Superior temporal gyrus (tissue), 1 donor: ENCODE results near the gene MEGF10.

ENCODE experiments used
- DNase-seq: peaks from one replicate; pipeline ENCODE4 v3.0.0-alpha.2; 2016; ENCODE audit errors: extremely low spot score

The MEGF10 gene

DNA sequence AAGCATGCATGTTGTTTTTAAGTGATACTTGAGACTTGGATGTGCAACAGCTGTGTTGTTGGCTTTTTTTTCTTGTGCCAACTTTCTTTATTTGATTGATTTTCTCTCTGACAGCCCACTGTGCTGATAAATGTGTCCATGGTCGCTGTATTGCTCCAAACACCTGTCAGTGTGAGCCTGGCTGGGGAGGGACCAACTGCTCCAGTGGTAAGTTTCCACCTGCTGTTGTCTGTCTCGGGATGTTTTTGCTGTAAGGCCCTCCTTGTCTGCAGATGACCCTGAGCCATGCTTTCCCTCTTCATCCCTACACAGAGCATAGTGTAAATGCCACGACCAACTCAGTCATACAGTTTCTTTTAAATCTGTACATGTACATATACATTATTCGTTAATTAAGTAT is 79.2 kb downstream of the MEGF10 start:
- no peak for DNase-seq

GRCh38 chr5:127370631-127371030 is 80.0 kb downstream of the MEGF10 start:
- no peak for DNase-seq

GRCh38 chr5:127373858-127374491 is 83.4 kb downstream of the MEGF10 start:
- no peak for DNase-seq

DNA sequence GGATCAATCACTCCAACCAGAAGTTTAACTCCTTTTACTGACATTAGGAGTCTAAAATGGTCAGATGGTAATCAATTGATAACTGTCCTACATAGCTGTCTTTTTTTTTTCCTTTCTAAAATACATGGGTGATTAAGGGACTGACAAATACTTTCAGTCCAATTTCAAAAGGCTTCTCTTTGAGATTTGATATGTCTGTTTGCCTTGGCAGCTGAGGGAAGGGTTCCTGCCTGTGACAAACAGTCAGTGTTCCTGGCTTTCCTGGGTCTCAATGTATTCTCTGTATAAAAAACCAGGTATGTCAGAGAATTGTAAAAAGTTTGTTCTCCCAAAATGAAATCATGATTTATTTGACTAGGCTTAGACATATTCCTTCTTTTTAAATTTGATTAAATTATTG is 84.5 kb downstream of the MEGF10 start:
- no peak for DNase-seq

DNA sequence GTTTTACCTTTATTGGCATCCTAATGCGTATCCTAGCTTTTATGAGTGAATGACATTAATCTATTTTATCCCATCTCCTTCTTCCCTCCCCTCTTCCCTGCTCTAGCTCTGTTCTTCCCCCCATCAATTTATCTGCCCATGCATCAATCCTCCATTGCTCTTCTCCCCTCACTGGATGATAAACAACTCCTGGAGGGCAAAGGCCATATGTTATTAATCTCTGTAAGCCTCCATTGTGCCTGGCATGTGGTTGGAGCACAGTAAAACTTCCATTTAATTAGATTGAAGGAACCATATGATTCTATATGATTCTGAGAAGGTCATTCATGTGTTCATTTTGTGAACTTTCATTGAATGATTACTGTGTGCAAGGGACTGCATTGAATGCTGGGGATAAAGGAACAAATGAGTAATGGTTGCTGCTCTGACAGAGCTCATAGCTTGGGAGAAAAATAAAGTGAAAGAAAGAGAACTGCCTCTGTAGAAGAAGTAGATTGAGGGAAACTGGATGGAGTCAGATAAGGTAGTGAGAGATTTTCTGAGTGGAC is 85.0 kb downstream of the MEGF10 start:
- DNase-seq: no peak

- no peak for DNase-seq
Observed at GRCh38 chr5:127377651-127378050, 87.1 kb downstream of the MEGF10 start.

- no peak for DNase-seq
Observed at GRCh38 chr5:127385936-127386335, 95.3 kb downstream of the MEGF10 start.

DNA sequence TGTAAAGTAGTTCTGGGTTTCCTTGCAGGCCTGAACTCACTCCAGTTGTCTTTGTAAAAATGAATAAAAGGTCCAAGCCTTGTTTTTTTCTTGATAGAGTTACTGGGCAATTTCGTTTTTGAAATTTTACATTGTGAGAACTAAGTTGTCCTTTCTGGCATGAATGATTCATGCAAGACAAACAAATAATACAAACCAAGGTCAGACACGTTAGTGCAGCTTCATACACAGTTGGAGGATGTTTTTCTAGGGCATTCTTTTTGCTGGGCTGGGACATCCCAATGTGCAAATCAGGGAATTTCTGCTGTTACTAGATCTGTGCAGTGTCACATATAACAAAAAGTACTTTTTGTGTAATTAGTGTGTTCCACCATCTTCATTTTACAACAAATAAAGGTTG is 96.0 kb downstream of the MEGF10 start:
- DNase-seq: no peak

GRCh38 chr5:127389601-127390000 is 99.0 kb downstream of the MEGF10 start:
- no peak for DNase-seq

- DNase-seq: no peak
Observed at GRCh38 chr5:127392762-127393161, 102.2 kb downstream of the MEGF10 start.

DNA sequence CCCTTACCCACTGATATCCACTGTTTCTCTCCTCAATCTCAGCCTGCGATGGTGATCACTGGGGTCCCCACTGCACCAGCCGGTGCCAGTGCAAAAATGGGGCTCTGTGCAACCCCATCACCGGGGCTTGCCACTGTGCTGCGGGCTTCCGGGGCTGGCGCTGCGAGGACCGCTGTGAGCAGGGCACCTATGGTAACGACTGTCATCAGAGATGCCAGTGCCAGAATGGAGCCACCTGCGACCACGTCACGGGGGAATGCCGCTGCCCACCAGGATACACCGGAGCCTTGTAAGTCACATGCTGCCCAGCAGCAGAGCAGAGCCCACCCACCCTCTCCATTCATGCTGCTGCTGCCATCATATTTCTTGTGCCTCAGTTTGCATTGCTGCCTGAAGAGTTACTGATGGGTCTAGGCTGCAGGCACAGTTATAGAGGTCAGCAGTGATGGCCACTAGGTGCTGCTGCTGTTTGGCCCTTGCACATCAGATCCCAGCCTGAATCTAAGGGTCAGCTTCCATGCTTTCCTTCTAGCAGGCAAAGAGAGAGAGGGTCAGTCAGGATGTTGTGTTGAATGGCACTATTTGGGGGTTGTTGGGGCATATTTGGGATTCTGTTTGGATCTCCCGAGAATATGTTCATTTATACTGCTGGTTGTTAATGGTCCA is 106.0 kb downstream of the MEGF10 start:
- DNase-seq: no peak

GRCh38 chr5:127398508-127398907 is 107.9 kb downstream of the MEGF10 start:
- peak; percentile 60 for DNase-seq

DNA sequence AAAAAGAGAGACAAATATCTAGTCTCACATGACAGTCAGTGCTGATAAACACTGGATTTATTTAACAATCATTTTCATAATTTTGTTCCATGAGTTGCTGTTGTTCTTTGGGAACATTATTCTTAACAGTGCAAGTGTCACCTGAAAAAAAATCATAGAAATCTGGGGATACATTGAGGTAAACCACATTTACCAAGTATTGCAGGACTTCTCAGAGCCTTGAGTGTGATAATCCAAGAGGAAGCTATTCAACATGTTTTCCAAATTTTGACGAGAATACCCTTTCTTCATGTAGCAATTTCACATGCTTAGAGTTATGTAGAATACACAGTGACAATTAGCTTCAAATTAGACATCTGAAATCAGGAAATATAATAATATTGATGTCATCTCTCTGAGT is 108.5 kb downstream of the MEGF10 start:
- no peak for DNase-seq

DNA sequence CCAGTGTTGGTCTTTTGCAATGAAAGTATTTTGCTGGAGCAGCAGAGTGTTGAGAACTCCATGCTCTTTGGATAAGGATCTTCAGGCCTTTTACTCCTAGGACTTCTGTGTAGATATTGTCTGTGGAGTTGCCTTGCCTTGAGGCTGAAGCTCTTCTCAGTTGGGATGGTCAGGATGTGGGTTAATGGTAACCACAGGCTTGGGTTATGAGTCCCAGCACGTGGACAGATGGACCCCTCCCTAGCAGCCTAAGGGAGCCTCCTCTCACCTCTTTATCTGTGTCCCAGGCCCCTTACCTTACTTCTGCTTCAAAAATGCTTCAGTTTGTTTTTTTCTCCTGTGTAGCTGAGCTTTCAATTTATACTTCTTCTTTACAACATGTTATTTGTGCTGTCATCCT is 109.9 kb downstream of the MEGF10 start:
- no peak for DNase-seq

DNA sequence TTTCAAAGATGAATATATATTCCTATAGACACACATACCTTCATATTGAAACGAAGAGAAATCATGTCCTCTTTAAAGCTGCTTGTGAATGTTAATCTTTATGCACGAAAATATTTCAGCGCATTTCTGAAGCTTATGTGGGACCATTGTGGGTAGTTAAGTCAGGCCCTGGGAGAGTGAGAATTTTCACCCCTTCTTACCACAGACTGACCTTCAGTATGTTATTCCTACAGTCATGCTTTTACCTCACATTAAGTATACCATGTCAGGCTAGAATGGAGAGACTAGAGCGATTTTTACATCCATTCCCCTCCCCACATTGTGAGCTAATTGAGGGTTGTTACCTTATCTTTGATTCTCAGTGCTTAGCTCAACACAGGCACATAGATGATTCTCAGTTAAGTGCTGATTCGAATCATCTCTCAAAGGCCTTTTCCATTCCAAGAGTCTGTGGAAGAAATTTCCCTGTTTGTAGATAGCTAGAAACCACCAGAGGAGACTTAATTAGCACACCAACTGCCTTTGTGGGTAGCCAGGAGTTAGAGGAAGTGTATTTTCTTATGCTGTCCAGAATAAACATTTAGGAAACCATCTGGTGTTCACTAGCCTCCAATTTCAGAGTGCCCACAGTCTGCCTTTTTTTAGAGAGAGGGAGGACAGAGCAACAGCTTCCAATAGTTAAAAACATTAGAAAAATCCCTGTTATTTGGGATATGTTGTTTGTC is 110.5 kb downstream of the MEGF10 start:
- DNase-seq: no peak

GRCh38 chr5:127402361-127402760 is 111.8 kb downstream of the MEGF10 start:
- no peak for DNase-seq

DNA sequence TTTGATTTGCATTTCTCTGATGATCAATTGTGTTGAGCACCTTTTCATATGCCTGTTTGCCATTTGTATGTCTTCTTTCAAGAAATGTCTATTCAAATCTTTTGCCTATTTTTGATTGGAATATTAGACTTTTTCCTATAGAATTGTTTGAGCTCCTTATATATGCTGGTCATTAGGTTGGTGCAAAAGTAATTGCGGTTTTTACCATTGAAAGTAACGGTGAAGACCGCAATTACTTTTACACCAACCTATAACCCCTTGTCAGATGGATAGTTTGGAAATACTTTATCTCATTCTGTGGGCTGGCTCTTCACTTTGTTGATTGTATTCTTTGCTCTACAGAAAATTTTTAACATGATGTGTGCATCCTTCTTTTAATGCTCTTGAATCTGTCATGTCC is 113.6 kb downstream of the MEGF10 start:
- DNase-seq: no peak

DNA sequence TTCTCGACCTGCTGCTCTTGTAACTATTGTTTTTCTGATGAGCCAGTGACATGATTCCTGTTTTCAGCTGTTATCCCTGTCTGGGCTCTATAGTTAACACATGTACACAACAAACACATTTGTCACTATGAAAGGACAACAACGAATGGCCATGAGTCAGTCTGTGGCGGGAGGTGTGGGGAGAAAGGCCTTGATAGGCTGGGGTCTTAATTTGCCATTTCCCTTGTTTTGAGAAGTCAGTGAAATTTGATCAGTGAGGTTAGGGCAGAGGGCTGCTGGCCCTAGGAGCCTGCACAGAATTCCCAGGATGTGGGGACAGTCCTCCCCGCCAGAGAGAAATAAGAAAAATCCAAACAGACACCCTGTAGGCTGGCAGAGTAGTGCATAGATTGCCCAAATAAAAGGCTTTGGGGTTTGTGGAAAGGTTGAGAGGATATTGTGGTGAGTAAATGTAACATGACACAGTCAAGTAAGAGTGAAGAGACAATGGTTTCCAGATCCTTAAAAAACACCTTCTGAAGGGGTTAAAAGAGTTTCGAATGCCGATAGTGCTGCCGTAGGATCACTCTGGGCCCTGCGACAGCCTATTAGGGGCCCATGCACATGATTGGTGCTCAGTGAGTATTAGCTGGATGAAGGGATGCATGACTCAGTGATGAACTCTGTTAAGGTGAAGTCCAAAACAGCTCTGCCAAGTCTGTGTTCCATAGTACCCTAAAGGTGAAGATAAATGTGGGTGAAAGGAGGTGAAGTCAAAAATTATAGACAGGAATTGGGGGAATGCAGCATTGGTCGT is 115.9 kb downstream of the MEGF10 start:
- no peak for DNase-seq

- peak; percentile 62 for DNase-seq
Observed at GRCh38 chr5:127409246-127409917, 118.8 kb downstream of the MEGF10 start.

DNA sequence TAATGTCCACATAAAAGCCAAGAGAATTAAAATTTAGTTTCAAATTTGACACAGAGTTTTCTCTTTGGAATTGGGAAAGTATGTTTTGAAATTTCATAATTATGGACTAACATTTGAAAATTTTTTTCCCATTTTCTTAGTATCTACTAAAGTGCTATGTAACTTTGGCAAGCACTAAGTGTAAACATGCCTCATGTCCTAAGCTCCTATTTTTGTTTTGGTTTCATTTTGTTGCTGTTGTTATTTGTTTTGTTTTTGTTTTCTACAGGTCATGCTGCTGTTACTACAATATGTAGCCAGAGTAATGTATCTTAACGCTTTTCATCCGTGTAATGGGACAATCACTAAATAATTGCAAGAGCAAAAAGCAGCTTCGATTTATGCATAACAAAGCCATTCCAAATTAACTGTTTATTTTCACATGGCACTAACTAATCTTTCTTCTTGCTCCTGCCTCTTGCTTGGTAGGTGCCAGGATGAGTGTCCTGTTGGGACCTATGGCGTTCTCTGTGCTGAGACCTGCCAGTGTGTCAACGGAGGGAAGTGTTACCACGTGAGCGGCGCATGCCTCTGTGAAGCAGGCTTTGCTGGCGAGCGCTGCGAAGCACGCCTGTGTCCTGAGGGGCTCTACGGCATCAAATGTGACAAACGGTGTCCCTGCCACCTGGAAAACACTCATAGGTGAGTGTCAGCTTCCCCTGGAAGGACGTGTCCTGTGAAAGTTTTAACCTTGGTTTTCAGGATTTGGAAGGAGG is 119.5 kb downstream of the MEGF10 start:
- DNase-seq: no peak

- DNase-seq: no peak
Observed at GRCh38 chr5:127410959-127411358, 120.4 kb downstream of the MEGF10 start.
